Uterus (tissue), 2 donors: ENCODE data around the gene MAP1B.

Experiments
- CTCF ChIP-seq, 4 experiments: fragments of 200-600 bp in 2 of 4; fragments of 450-650 bp in 2 of 4; sonication (generic) in 2 of 4; IDR thresholded peaks; one replicate each; pipeline ENCODE4 v1.5.1; 2016 to 2019; ENCODE audit warnings: antibody characterized with exemption in 4 of 4, mild to moderate bottlenecking in 2 of 4, moderate library complexity in 1 of 4
- POLR2A ChIP-seq, 2 donors: fragments of 450-650 bp; IDR thresholded peaks; one replicate each; pipeline ENCODE4 v1.6.1; 2016; ENCODE audit warnings: antibody characterized with exemption in 2 of 2, mild to moderate bottlenecking in 1 of 2, moderate library complexity in 1 of 2

GRCh38 chr5:72203251-72203845 is 96.1 kb downstream of the MAP1B start:
- TF ChIP-seq POLR2A (IDR thresholded peaks at IDR 0.05) (no peak), CTCF (IDR thresholded peaks at IDR 0.05) (no peak)
